Panc1 (cell line): ENCODE results near the gene CHCHD3. TPM values are rescaled to one million over a fixed set of nuclear protein-coding genes. Genes with fewer than 3 reads are reported as not detected.

Source experiments
- ATAC-seq: fragments of 200-7000 bp; cut with Tn5 transposase; 2 replicates; pipeline ENCODE4 v1.9.1; 2020; ENCODE audit warnings: mild to moderate bottlenecking, moderate library complexity
- BruUV-seq: library from RNA; stranded (reverse); fragments of 400-500 nt; replicated peaks from 2 replicates; lab custom pipeline; 2021; lab: Mats Ljungman, UMichigan
- CTCF ChIA-PET: fragments of 300-600 bp; sonication (Branson Sonifier 250); formaldehyde crosslinking; loops from one replicate; lab custom pipeline; 2022; ENCODE audit warnings: antibody characterized with exemption; lab: Charles Lee
- POLR2A ChIA-PET: fragments of 300-600 bp; sonication (Branson Sonifier 250); formaldehyde crosslinking; loops from one replicate; lab custom pipeline; 2022; ENCODE audit warnings: antibody characterized with exemption; lab: Charles Lee
- DNase-seq: peaks from one replicate; pipeline ENCODE4 v3.0.0-alpha.2; 2010; ENCODE audit warnings: low read depth, low spot score
- H3K27ac ChIP-seq: 2 replicates; pipeline ENCODE4 v1.5.1; 2011; ENCODE audit warnings: mild to moderate bottlenecking, low read length, inconsistent platforms
- H3K27me3 ChIP-seq: fragments of 200-500 bp; sonication (Bioruptor generic); 2 replicates; pipeline ENCODE4 v1.6.0; 2014; ENCODE audit warnings: low read length, inconsistent platforms; ENCODE audit not compliant: control insufficient read depth, insufficient read depth
- H3K36me3 ChIP-seq: fragments of 200-500 bp; sonication (Bioruptor generic); 2 replicates; pipeline ENCODE4 v1.5.1; 2014; ENCODE audit warnings: inconsistent platforms, mild to moderate bottlenecking, low read length, moderate library complexity; ENCODE audit not compliant: control insufficient read depth, insufficient read depth
- H3K4me1 ChIP-seq: 2 replicates; pipeline ENCODE4 v1.5.1; 2011; ENCODE audit warnings: inconsistent platforms, mild to moderate bottlenecking, low read length, moderate library complexity; ENCODE audit not compliant: control insufficient read depth, insufficient read depth
- H3K4me3 ChIP-seq, 2 experiments: 2 replicates each; pipeline ENCODE4 v1.5.1; 2011 to 2012; ENCODE audit warnings: low read depth in 2 of 2, low read length in 2 of 2, mild to moderate bottlenecking in 2 of 2, inconsistent platforms in 1 of 2, moderate library complexity in 1 of 2
- H3K9me3 ChIP-seq: fragments of 200-500 bp; sonication (Bioruptor generic); 2 replicates; pipeline ENCODE4 v1.5.1; 2014; ENCODE audit warnings: low read depth, mild to moderate bottlenecking, inconsistent platforms, low read length, moderate library complexity; ENCODE audit not compliant: control insufficient read depth, insufficient read depth
- CTCF ChIP-seq: fragments of 450-650 bp; IDR thresholded peaks from 2 replicates; pipeline ENCODE4 v1.5.1; 2017; ENCODE audit warnings: mild to moderate bottlenecking
- POLR2AphosphoS5 ChIP-seq: IDR thresholded peaks from 2 replicates; pipeline ENCODE4 v1.6.1; 2012; ENCODE audit warnings: mild to moderate bottlenecking, low read depth, low read length, moderate library complexity
- REST ChIP-seq, 2 experiments: IDR thresholded peaks; 2 replicates each; pipeline ENCODE4 v1.6.1; 2011 to 2012; ENCODE audit warnings: low read depth in 2 of 2, control low read depth in 1 of 2, low read length in 1 of 2, mild to moderate bottlenecking in 1 of 2, moderate library complexity in 1 of 2; ENCODE audit not compliant: insufficient read depth in 1 of 2
- SIN3A ChIP-seq: IDR thresholded peaks from 2 replicates; pipeline ENCODE4 v1.6.1; 2012; ENCODE audit warnings: low read depth, mild to moderate bottlenecking, low read length, moderate library complexity, borderline replicate concordance; ENCODE audit not compliant: insufficient read depth
- TCF7L2 ChIP-seq: IDR thresholded peaks from 2 replicates; pipeline ENCODE4 v1.6.1; 2011; ENCODE audit warnings: mild to moderate bottlenecking, low read depth, low read length, inconsistent platforms
- in situ Hi-C: cut with HindIII; loops from 2 replicates; pipeline ENCODE4 v1.10.0; 2016; ENCODE audit warnings: low sequenced_read_pairs, low pct_unique_long_range_greater_than_20kb
- intact Hi-C: fragments of 100-400 bp; cut with micrococcal nuclease; formaldehyde crosslinking; loops from one replicate; pipeline ENCODE4 v1.10.0; 2022; ENCODE audit not compliant: unreplicated experiment
- total RNA-seq: library from RNA; stranded (reverse); gene quantifications from one replicate; pipeline ENCODE4 v1.2.1, GENCODE V29; 2021; ENCODE audit not compliant: unreplicated experiment

The CHCHD3 gene
- total RNA-seq, 1 experiment from 2014 or later = 109 TPM

DNA sequence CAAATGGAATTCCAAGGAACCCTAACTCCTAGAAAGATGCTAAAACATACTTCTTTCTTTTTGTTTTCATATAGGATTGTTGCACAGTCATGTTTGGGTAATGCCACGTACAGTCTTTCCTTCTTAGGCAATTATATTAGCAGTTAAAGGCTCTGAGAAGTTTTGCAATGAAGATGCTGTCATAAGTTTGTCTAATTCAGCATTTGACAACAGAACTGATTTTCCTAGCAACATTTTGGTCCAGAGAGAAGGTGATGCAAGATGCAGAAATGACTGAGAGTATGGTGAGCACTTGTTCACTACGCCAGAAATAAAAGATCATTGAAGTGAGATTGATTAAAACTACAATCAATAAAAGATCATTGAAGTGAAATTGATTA is 321.7 kb downstream of the CHCHD3 start:
- ChIA-PET CTCF (no interaction called here), POLR2A (no interaction called here)
- Histone ChIP-seq H3K4me3 (no peak overlapping the region), H3K27me3 (no peaks in the 10 kb centered on the region; the same call in 1 of the 2 replicates), H3K27ac (no peak overlapping the region), H3K36me3 (no peaks in the 10 kb centered on the region), H3K9me3 (no peaks in the 10 kb centered on the region), H3K4me1 (no peaks in the 10 kb centered on the region)
- BruUV-seq = no TSS peak
- ATAC-seq (no peak), DNase-seq (no peak)
- no peak for TF ChIP-seq REST (IDR thresholded peaks at IDR 0.05; ENCODE audit: insufficient read depth in 1 of 2, low read depth in 2 of 2, low read length in 1 of 2)
- TF ChIP-seq SIN3A = no peak
- no peak for TF ChIP-seq CTCF
- no peak for TF ChIP-seq TCF7L2
- no peak for TF ChIP-seq POLR2AphosphoS5
- in situ Hi-C loops (no loop called here), intact Hi-C loops (no loop called here)

DNA sequence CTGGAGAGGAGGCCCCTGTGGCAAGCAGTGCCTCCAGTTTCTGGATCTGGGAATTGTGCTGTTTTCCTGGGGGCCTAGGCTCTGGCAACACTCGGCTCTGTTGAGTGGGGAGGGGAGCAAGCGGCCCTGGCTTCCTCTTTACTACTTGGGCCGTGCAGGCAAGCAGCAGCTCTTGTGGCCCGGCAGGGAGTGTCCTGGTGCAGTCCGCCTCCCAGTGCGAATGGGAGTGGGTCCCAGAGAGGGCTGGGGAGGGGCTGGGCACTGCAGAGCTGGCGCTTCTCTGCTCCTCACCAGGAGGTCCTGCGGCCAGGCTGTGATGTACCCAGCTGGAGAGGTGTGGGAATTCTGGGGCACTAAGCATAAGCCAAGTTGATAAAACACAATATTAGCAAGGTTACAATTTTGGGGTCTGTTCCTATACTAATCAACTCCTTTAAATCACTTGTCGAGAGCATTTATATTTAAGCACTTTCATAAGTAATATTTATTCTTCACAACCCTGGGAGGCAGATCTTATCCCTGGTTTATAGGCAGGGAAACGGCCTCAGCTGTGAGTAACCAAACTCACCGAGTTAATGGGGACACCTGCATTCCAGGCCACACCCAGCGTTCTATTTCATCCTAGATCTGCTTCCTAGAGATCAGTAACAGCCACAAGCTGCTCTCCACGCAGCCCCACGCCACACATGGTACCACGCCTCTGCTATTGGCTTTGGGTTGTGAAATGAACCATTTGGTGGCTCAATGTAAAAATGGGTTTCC is 322.2 kb downstream of the CHCHD3 start:
- no peaks in the 10 kb centered on the region for H3K4me1 ChIP-seq
- ATAC-seq = no peak
- in situ Hi-C loops (no loop called here), intact Hi-C loops (no loop called here)
- ChIA-PET CTCF (no interaction called here), POLR2A (no interaction called here)
- DNase-seq = no peak
- no peaks in the 10 kb centered on the region for H3K36me3 ChIP-seq
- no peaks in the 10 kb centered on the region for H3K9me3 ChIP-seq
- H3K4me3 ChIP-seq = no peak overlapping the region
- no peak for TF ChIP-seq TCF7L2
- TF ChIP-seq SIN3A = no peak
- TF ChIP-seq REST (IDR thresholded peaks at IDR 0.05; ENCODE audit: insufficient read depth in 1 of 2, low read depth in 2 of 2, low read length in 1 of 2) = no peak
- no peak for TF ChIP-seq CTCF
- no peak for TF ChIP-seq POLR2AphosphoS5
- H3K27me3 ChIP-seq = no peaks in the 10 kb centered on the region; the same call in 1 of the 2 replicates
- no TSS peak for BruUV-seq
- H3K27ac ChIP-seq = no peak overlapping the region
